Activated T-helper 1 cell treated with anti-CD3 and anti-CD28 coated beads, Interleukin-2, amount 50 U/mL, for 16 hours (primary cell): Measurements from ENCODE around the gene FHOD3.

ENCODE experiments used
- DNase-seq, 2 donors: peaks; one replicate each; pipeline ENCODE4 v3.0.0-alpha.2; 2020; ENCODE audit warnings: low read depth in 1 of 2, low spot score in 1 of 2

FHOD3 gene

DNA sequence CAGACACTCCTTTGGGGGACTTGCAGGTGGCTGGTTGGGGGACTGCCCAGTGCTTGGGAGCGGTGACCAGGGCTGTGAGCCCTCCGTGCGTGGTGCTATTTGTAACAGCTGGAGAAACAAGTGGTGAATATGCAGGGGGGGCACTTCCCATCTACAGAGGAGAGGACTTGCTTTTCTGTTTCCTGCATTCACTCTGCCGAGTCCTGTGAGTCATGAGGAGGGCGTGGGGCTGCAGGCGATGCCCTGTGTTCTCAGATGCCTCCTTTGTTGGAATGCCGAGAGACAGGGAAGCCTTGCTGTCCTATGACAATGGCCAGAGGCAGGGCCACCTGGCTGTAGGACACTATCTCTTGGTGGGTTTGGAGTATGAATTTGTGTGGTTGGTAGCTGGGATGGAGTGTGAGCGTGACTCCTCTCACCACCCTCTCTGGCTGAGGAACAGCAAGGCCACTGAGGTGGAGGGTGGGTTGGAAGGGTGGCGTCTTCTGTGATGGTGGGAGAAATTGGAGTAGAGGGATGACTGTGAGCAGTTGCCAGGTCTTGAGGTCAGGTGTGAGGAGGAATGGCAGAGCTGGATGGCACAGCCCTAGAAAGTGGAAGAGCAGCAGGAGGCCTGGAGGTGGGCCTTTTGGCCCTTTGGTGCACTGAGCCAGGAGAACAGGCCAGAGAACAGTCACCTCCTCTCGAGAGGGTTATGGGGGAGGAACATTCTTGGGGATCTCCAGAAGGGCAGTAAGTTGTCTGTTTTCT lies 24.3 kb downstream of the FHOD3 start:
- no peak for DNase-seq

GRCh38 chr18:36322408-36322728 lies 24.9 kb downstream of the FHOD3 start:
- DNase-seq = no peak

DNA sequence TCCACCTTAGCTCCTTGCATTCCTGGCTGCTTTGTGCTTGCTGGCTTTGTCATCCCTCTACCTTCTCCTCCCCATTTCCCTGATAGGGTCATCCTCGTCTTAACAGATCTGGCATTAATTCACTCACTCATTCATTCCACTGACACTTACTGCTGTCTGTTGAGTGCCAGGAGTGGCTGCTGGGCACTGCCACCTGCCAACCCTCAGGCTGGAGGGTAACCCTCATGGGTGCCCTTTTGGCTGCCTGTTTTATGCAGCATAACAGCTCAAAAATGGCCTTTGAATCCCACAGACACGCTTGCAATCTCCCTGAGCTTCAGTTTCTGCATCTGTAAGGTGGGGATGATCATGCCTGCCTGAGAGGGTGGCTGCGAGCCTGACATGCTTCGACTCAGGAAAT lies 25.2 kb downstream of the FHOD3 start:
- DNase-seq = no peak

GRCh38 chr18:36323421-36323820 lies 25.9 kb downstream of the FHOD3 start:
- no peak for DNase-seq

DNA sequence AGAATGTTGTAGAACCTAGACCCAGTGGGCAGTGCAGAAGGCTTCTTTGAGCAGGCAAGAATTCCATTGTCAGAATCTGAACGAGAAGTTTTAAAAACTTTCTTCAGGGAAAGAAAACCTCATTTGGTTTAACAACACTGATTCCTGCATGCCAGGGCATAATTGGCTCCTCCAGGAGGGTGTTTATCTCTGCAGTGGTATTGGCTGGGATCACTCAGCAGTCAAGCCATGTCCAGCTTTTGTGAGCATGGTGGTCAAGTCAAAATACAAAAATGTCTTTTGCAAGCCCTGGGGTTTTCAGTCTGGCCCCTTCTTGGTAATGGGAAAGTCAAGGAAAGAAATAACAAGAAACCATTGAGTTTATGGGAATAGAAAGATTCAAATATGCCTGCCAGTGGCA lies 28.3 kb downstream of the FHOD3 start:
- DNase-seq = no peak

GRCh38 chr18:36326771-36327170 lies 29.3 kb downstream of the FHOD3 start:
- no peak for DNase-seq

DNA sequence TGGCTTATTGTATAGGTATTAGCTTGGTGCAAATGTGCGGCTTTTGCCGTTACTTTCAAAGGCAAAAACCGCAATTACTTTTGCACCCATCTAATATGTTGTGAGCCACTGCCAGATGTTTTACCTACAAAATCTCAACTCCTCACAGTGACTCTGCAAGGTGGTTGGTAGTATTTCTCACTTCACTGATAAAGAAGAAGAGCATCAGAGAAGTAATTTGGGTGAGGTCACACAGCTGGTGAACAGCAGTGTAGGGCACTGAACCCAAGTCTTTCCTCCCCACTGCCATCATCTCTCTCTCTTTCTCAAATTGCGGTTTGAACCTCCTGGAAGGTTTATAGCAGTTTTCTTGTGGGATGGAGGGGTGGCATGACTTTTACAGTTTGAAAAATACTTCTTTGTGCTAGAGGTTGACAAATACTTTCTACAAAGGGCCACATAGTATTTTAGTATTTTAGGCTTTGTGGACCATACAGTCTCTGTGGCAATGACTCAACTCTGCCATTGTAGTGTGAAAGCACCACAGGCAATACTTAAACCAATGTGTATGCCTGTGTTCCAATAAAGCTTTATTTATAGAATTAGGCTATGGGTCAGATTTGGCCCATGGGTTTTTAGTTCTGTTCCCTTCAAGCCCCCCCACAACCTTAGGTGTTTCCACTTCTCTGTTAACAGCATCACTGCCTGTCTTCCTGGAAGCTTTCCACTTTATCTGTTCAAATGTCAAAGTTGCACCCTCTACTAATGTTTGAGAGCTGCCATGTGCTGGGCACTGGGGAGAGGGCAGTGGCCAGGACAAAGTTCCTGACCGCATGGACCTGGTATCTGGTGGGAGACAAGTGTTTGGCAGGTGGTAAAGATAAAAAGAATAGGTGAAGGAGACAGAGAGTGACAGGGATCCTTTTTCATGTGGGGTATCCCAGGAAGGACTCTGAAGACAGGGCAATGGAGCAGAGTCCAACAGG lies 30.1 kb downstream of the FHOD3 start:
- DNase-seq = no peak

- DNase-seq = no peak
Measured at GRCh38 chr18:36328385-36328858, 30.9 kb downstream of the FHOD3 start.

DNA sequence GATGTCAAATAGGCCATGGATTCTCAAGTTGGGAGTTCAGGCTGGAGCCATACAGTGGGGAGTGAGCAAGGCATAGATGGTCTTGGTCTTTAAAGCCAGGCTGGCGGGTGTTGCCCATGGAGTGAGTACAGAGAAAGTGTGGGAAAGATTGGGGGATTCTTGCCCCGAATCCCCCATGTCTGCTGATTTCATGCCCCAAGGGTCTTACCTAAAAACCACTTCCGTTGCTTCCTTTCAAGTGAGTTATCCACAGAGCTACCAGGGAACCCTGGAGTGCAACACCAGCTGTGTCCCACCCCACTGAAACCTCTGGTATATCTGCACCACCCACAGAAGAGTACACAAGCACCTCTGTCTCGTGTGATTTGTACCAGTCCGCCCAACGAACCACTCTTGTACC lies 31.4 kb downstream of the FHOD3 start:
- DNase-seq = no peak

GRCh38 chr18:36329684-36330434 lies 32.3 kb downstream of the FHOD3 start:
- no peak for DNase-seq

- DNase-seq = no peak
Measured at GRCh38 chr18:36330435-36331052, 33.0 kb downstream of the FHOD3 start.

DNA sequence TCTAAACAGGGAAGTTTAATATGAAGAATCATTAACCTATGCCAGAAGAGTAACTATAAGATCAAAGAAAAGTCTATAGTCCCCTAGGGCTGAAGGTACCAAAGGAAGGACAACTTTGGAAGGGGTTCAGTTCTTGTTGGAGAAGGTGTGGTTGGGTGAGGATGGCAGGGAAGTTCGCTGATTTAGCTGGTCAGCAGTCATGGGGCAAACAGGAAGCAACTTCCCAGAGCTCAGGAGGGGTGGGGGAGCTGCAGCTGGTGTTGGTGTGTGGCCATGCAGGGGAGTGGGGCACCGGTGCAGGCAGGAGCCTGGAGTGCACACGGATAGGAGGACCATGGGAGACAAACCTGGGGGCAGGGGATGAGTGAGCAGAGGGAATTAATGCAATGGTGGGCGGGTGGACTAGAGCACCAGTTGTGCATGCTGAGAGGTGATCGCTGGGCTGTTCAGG lies 34.0 kb downstream of the FHOD3 start:
- no peak for DNase-seq

- no peak for DNase-seq
Measured at GRCh38 chr18:36333414-36333813, 35.9 kb downstream of the FHOD3 start.

DNA sequence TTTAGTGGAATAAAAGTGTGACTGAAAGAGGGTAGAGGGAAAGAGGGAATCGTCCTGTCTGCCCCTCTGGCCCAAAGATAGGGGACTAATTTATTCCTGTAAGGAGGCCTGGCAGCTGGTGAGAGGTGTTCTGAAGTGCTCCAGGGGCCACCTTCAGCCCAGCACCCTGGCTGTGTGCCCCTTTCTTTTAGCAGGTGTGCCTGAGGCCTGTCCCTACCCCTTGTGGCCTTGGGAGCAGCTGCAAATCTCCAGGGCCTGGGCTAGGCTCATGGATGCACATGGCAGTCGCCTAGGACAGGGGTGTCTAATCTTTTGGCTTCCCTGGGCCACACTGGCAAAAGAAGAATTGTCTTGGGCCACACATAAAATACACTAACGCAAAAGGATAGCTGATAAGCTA lies 37.3 kb downstream of the FHOD3 start:
- no peak for DNase-seq

- DNase-seq = no peak
Measured at GRCh38 chr18:36335476-36336279, 38.2 kb downstream of the FHOD3 start.

DNA sequence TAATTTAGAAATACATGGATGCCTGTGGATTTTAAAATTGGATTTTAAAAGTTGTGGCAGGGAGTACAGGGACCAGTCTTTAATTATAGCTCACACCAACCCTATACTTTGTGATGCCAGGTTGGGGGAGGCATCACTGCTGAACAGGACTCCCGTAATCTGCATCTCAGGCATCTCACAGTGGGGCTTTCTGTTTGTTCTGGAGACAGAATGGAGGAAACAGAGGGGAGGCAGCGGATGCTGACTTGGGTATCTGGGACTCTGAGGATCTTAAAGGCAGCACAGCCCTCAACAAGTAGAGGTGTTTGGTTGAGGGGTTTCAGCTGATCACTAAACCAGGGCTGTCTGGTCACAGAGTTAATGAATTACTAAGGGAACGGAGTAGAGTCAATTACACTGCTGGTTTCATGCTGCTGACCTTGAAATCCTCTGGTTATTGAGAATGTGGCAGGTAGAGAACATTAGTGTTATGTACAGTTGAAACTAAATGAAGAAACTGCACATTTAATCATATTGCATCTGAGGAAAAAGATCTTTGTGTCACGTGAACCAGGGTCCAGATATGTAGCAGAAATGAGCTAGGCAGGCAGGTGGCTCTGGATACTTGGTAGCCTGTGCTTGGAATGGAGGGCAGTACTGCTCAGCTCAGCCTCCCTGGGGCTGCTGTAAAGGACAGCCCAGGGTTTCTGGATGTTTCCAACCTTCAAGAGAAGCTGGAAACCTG lies 40.3 kb downstream of the FHOD3 start:
- no peak for DNase-seq

GRCh38 chr18:36338403-36338933 lies 41.0 kb downstream of the FHOD3 start:
- DNase-seq = no peak

- DNase-seq = no peak
Measured at GRCh38 chr18:36340246-36340645, 42.7 kb downstream of the FHOD3 start.

GRCh38 chr18:36341944-36342343 lies 44.4 kb downstream of the FHOD3 start:
- DNase-seq = no peak
